SU-DHL-6 (cell line): ENCODE results near the gene LRP2.

Experiments
- CTCF ChIP-seq: fragments of 200-600 bp; sonication (generic); IDR thresholded peaks from one replicate; pipeline ENCODE4 v1.5.1; 2017; ENCODE audit warnings: antibody characterized with exemption, mild to moderate bottlenecking, low read length, moderate library complexity; ENCODE audit not compliant: insufficient read depth, poor library complexity, severe bottlenecking
- EZH2phosphoT487 ChIP-seq: fragments of 200-600 bp; sonication (generic), shearing (Covaris generic); conservative IDR thresholded peaks from 2 replicates; pipeline ENCODE4 v1.6.1; 2018; ENCODE audit warnings: mild to moderate bottlenecking, antibody characterized with exemption, low read length, moderate library complexity, mixed read lengths

- TF ChIP-seq CTCF = no peak
- TF ChIP-seq EZH2phosphoT487 = no peak
Measured at GRCh38 chr2:169162613-169163012, 199.7 kb downstream of the LRP2 start.
